ENCODE results near the gene ZBTB39.
A peak's percentile ranks its signal among the peaks of the same experiment; 100 is the strongest.

Gene ZBTB39

DNA sequence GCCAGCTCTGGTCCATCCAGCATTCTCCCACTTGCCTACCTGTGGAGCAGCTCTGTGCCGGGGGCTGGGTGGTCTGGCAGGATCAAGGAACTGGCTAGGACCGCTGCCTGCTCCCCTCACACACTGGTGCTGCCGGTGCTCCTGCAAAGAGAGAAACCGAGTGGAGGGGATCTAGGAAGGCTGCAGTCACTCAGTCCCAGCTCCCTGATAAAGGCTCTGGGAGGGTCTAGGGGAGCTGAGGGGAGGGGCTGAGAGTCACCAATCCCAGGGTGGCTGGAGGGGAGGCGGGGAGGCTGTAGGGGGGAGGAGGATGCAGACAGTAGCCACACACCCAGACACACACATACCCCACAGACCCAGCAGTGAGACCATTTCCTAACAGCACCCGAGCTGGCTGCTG lies 10.0 kb upstream of the ZBTB39 start, which contains the start of gene TAC3:
Gene TAC3, minus strand, starts transcription at position 182 of the 400 bp plus-strand sequence. CDS start 732 bp downstream, outside the sequence.
- Histone ChIP-seq H3K4me1 (peaks cover 5% of the 10 kb centered on the region; the same call in 1 of the 2 replicates), H3K27ac (no peak within 1 kb of the TSS), H3K27me3 (no peaks in the 10 kb centered on the region), H4K20me1 (no peaks in the 10 kb centered on the region), H3K4me2 (no peak within 1 kb of the TSS), H3K9ac (no peak within 1 kb of the TSS), H3K9me3 (no peaks in the 10 kb centered on the region), H3K36me3 (no peaks in the 10 kb centered on the region), H3K4me3 (no peak within 1 kb of the TSS)
- TF ChIP-seq Cebpa-rat (IDR thresholded peaks at IDR 0.05) = no peak

DNA sequence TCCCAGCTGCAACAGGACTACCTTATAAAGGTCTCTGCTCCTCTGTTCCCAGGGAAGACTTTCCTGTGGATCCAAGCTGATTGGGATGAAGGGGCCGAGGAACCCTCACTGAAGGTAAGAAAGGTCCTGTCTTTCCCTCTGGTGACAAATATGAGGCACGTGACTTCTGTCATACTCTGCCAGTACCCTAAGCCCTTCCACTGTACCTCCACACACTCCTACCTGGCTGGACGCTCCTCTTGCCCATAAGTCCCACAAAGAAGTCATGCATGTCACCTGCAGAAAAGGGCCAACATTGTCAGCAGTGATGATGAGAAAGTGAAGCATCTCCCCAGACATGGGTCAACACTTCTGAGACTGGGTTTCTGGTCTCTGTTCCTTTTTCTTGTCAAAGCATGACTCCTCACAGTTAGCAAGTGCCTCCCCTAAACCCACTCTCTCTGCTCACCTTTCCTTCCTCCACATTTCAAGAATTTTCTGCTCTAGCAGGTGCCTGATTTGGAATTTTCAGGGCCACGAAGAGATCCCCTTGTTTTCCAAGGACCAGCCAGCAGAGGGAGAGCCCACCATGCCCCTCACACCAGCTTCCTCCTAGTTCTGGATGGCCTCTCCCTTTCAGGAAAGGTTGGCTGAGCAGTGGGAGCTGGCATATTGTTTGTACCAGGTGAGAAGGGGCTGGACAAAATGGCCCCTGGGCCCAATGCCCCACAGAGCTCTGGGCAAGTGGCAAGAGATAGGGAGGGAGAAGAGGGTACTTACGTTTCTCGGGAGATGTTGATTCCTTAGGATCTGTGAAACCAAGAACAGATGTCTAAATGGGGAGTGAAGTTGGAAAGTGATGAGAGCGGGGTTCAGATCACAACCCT lies 6.5 kb upstream of the ZBTB39 start:
- Histone ChIP-seq H3K4me2 (no peak overlapping the region), H3K27me3 (no peaks in the 10 kb centered on the region), H3K36me3 (no peaks in the 10 kb centered on the region), H4K20me1 (no peaks in the 10 kb centered on the region), H3K4me3 (no peak overlapping the region), H3K9me3 (no peaks in the 10 kb centered on the region), H3K27ac (no peak overlapping the region), H3K4me1 (no peaks in the 10 kb centered on the region), H3K9ac (no peak overlapping the region)
- no peak for TF ChIP-seq Cebpa-rat (IDR thresholded peaks at IDR 0.05)

DNA sequence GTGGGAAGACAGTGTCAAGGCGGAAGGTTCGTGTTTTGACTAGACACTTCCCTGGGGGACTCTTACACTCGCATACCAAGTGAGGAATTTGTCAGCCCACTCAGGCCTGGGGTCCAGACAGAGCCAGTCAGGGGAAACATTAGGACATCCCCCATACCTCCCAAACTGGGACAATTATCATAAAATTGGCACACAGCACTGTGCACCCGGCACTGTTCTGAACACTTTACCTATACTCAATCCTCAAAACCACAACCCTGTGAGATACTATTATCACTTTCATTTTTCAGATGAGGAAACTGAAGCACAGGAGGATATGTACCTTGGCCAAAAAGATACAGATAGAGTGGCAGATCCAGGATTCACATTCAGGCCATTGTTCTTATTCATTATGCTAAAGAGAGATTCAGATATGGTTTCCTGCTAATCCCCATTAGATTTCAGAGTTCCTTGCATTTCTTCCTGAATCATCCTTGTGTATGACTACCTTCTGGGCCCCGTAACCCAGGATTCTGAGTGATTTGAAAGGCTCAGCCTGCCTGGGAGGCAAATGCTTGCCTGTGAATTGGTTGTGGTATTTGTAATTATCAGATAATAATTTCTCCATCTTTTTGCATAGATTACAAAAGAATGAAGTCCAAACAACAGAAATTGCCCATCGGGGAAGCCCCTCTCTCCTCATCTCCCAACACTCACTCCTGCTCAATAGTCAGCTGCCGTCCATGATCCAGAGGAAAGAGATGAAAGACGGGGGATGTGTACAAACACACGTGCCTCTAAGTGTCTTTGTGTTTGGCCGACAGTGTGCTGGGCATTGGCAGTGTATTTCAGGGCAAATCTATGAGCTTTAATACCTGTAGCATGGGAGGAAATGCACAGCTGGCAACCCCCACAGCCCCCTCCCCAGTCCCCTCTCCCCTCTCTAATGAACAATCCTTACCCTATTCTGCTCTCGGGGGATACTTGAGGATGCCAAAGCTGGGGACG lies 5.4 kb upstream of the ZBTB39 start:
- Histone ChIP-seq H3K36me3 (no peaks in the 10 kb centered on the region), H3K27ac (no peak overlapping the region), H3K4me2 (no peak overlapping the region), H3K27me3 (no peaks in the 10 kb centered on the region), H4K20me1 (no peaks in the 10 kb centered on the region), H3K9ac (no peak overlapping the region), H3K4me1 (peaks cover 4% of the 10 kb centered on the region), H3K4me3 (no peak overlapping the region), H3K9me3 (no peaks in the 10 kb centered on the region)
- no peak for TF ChIP-seq Cebpa-rat (IDR thresholded peaks at IDR 0.05)

DNA sequence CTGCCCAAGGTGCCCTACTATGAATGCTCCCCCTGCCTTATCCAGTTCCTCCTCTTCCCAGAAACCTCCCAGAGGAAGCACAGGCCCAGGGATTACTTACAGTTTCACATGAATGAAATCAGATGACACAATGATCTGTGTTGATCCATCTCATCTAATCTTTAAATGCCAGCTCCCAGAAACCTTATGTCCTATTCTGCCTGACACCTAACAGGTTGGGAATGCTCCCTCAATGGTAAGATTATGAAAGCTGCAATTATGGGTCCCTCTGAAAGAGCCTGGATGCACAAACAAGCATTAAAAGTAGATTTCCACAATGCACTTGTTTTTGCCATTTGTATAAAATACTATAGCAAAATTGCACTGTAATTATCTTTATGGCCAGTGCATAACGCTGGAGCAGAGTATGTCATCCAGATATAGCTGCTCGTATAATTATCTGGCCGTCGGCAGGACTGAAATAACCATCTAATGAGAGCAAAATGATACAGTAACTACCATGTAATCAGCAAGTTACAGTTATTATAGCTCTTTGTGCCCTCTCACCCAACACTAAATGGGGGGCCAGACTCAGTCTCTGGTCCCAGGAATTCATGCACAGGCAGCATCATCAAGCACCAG lies 4.4 kb upstream of the ZBTB39 start:
- Histone ChIP-seq H3K4me1 (peaks cover 6% of the 10 kb centered on the region), H4K20me1 (0 out of 2 replicates have a peak, but pooled peaks cover under 1% of the 10 kb centered on the region), H3K36me3 (no peaks in the 10 kb centered on the region), H3K4me3 (no peak overlapping the region), H3K9ac (no peak overlapping the region), H3K27me3 (no peaks in the 10 kb centered on the region), H3K9me3 (no peaks in the 10 kb centered on the region), H3K4me2 (no peak overlapping the region), H3K27ac (no peak overlapping the region)
- TF ChIP-seq Cebpa-rat (IDR thresholded peaks at IDR 0.05) = no peak

DNA sequence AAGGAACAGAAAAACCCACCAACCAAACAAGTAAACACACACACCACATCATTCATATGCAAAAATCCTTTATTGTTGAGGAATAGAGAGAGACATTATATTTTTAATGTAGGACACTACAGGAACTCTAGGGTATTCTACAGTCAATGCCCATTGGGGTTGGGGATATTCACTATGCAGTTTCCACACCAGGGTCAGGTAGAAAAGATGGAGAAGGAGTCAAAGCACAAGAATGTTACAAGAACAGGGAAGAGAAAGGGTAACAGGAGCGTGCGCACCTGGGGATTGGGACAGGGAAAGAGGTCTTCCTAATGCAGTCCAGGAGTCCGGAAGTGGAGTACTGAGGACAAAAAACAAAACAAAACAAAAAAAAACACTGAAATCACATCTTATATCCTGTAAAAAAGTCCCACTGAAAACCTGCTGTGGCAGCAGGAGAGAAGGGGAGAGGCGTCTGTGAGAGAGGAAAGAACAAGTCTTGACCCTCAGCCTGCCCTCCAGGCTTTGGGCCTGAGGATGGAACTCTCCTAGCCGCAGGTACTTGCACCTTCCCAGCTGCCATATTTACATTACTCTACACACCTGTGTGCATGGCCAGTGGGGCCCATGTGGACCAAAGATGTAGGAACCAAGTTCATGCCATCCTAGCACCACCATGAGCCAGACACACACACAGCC lies 3.7 kb upstream of the ZBTB39 start:
- Histone ChIP-seq H3K4me1 (peaks cover 11% of the 10 kb centered on the region), H3K27me3 (no peaks in the 10 kb centered on the region), H4K20me1 (peaks cover 7% of the 10 kb centered on the region; the same call in 1 of the 2 replicates), H3K36me3 (no peaks in the 10 kb centered on the region), H3K9ac (no peak overlapping the region), H3K4me2 (no peak overlapping the region), H3K4me3 (no peak overlapping the region), H3K27ac (no peak overlapping the region), H3K9me3 (no peaks in the 10 kb centered on the region)
- no peak for TF ChIP-seq Cebpa-rat (IDR thresholded peaks at IDR 0.05)

DNA sequence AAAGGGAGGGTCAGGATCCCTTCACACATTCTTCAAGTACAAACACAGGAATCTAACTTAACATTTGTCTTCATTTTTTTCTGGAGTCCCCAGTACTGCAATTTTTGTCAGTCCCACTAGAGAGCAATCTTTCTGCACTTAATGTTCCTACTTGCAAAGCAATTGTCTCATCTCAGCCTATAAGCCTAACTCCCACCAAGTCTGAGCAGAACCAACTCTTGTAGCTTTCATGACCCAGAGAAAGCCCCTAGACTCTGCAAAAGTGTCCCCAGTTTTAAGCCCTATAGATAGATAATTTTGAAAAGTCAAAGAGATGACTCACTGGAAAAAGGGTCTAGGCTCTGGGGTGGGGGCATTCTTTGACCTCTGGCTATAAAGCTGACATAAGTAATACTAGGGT lies 1.8 kb upstream of the ZBTB39 start:
- Histone ChIP-seq H3K4me2 (no peak overlapping the region), H3K4me3 (no peak overlapping the region), H3K27ac (no peak overlapping the region), H3K27me3 (no peaks in the 10 kb centered on the region), H3K36me3 (peaks cover 18% of the 10 kb centered on the region), H3K9ac (no peak overlapping the region), H3K9me3 (no peaks in the 10 kb centered on the region), H4K20me1 (peaks cover 26% of the 10 kb centered on the region), H3K4me1 (peaks cover 18% of the 10 kb centered on the region)
- no peak for TF ChIP-seq Cebpa-rat (IDR thresholded peaks at IDR 0.05)

DNA sequence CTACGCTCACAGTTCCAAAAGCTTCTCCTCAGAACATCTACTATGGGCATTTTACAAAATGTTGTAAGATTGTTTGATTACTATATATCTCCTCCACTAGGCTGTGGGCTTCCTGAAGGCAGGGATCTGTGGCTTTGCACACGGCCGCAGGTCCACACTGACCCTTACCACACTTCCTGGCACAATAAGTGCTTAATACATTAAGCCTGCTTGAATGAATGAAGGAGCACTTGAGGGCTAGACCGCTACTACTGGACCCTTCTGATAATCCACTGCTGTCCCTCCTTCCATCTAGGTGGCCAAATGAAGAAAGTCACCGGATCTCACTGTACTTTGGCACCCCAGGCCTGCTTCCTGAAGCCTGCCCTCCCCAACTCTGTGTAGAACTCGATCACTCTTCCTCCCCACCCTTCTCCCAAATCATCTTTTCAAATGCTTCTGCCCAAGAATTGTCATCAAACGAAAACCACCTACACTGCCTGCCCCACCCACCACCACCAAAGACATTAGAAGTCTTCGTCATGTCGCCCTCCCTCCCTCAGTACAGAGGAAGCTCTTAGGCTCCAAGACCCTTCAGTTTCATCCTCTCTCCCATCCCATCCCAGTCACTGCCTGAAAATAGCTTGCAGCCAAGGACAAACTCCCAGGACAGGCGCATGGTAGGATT lies 596 bp upstream of the ZBTB39 start:
- Histone ChIP-seq H4K20me1 (peaks cover 38% of the 10 kb centered on the region), H3K36me3 (peaks cover 30% of the 10 kb centered on the region), H3K9me3 (no peaks in the 10 kb centered on the region), H3K4me1 (peaks cover 18% of the 10 kb centered on the region), H3K27ac (peak overlapping the region; percentile 50), H3K27me3 (no peaks in the 10 kb centered on the region), H3K4me3 (peak overlapping the region; percentile 94), H3K9ac (no peak overlapping the region), H3K4me2 (peak overlapping the region; percentile 48)
- no peak for TF ChIP-seq Cebpa-rat (IDR thresholded peaks at IDR 0.05)

DNA sequence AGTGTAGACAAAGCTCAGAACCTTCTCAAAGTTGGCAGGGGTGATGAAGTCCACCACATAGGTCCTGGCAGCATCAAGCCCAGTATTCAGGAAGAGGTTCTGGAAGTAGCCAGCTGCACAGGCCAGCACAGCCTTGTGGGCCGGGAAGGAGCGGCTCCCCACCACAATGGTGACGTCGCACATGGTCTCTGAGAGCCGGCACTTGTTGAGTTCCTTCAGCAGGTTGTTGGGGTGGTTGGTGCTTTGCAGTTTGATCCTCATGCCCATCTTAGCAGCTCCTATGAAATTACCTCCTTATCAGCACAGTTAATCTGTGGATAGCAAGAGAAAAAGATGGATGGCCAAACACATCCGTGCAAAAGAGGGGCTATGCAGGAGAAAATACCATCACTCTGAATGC lies 1.7 kb downstream of the ZBTB39 start:
- Histone ChIP-seq H3K27ac (no peak overlapping the region), H4K20me1 (peaks cover 61% of the 10 kb centered on the region), H3K4me3 (no peak overlapping the region), H3K4me2 (peak overlapping the region; percentile 93), H3K27me3 (no peaks in the 10 kb centered on the region), H3K9me3 (no peaks in the 10 kb centered on the region), H3K36me3 (peaks cover 53% of the 10 kb centered on the region), H3K9ac (peak overlapping the region; percentile 98; the same call in 1 of the 2 replicates), H3K4me1 (peaks cover 32% of the 10 kb centered on the region)
- TF ChIP-seq Cebpa-rat (IDR thresholded peaks at IDR 0.05) = no peak
